HL-60/S4 (cell line): Measurements from ENCODE around the gene CRYBG3.
"Not testable (repeated sequence)": the region's sequence is repeated elsewhere in the genome, so short reads cannot be mapped to it uniquely, and the experiment has no call there.

Experiments
- in situ Hi-C: fragments of 300-500 bp; cut with MboI; formaldehyde crosslinking; loops from 2 replicates; pipeline ENCODE4 v1.14.3; 2022; ENCODE audit warnings: low sequenced_read_pairs

CRYBG3 gene

GRCh38 chr3:97895216-97895615, 73.4 kb downstream of the CRYBG3 start:
- in situ Hi-C loops: no loop called here

DNA sequence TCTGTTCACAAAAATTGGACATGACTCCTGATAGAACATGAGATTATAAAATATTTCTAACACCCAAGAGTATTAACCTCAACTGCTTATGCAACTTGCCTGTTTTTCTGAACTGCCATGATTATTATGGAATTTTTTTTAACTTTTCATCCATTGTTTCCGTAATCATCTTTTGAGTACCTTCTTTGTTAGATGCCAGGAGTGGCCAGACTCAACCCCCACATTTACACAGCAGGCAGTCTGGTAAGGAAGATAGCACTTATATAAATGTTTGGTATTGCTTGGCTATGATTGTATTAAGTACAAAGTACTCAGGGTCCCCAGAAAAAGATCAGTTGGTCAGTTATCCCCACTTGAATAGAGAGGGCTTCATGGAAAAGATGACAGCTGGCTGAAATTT, 74.3 kb downstream of the CRYBG3 start:
- in situ Hi-C loops: no loop called here

- in situ Hi-C loops: no loop called here
Observed at GRCh38 chr3:97896547-97896946, 74.7 kb downstream of the CRYBG3 start.

DNA sequence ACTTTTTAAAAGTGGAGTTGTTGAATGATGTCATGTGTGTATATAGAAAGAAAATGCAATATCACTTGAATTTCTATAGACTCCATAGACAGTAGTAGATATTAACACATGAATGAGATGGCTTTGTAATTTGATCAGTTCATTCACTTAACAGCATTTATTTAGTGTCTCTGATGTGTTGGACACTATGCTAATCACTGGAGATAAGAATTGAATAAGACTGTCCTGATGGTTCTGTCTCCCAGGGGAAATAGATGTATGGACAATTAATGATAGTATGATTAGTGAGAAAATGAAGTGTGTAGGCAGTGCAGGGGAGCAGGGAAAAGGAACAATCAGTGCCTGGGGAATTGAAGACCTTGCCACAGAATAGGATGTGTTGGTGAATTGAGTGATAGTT, 77.5 kb downstream of the CRYBG3 start:
- in situ Hi-C loops: no loop called here

DNA sequence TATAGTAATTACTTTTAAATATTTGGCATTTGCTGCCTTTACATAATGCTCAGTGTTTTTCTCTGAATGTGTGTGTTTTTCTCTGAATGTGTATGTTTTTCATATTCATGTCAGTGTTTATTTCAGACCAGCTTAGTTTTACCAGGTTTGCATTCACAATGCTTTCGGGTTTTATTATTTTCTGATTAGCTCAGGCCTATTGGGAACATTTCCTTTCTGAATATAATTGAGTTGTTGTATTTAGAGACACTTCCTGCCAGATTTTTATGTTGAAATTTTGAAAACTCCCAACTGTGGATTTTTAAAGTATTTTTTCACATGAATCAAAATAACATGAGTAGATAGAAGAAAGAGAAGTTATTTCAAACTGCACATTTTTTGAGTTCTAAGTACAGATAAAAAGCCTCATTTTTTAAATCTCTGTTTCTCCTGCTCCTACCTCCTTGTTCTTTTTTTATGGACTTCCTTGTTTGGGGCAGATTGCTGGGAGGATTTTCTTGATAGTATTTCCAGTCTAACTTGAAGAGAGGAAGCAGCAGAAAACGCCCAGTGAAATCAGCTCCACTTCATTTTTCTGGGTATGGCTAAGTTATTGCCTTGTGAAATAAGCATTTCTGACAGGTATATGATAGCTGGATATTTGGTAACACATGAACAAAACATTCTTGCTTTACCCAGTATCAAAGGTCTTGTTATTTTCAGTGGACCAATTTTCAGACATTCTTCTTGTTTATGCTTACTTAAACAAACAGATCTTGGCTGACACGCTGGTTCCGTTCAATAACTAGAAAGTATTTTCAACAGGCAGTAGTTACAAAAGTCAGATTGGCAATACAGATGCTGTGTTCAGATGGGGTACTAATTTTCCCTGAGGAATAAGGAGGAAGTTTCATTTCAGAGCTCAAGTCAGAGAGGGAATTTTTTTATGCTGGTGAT, 79.8 kb downstream of the CRYBG3 start:
- in situ Hi-C loops: no loop called here

DNA sequence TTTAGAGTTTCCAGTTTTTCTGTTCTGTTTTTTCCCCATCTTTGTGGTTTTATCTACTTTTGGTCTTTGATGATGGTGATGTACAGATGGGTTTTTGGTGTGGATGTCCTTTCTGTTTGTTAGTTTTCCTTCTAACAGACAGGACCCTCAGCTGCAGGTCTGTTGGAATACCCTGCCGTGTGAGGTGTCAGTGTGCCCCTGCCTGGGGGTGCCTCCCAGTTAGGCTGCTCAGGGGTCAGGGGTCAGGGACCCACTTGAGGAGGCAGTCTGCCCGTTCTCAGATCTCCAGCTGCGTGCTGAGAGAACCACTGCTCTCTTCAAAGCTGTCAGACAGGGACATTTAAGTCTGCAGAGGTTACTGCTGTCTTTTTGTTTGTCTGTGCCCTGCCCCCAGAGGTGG, 88.0 kb downstream of the CRYBG3 start:
- in situ Hi-C loops: not testable (repeated sequence)

DNA sequence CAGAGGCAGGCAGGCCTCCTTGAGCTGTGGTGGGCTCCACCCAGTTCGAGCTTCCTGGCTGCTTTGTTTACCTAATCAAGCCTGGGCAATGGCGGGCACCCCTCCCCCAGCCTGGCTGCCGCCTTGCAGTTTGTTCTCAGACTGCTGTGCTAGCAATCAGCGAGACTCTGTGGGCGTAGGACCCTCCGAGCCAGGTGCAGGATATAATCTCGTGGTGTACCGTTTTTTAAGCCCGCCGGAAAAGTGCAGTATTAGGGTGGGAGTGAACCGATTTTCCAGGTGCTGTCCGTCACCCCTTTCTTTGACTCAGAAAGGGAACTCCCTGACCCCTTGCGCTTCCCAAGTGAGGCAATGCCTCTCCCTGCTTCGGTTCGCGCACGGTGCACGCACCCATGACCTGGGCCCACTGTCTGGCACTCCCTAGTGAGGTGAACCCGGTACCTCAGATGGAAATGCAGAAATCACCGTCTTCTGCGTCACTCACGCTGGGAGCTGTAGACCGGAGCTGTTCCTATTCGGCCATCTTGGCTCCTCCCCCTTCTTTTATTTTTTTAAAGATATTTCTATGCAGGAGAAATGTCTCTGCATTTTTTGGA, 88.5 kb downstream of the CRYBG3 start:
- in situ Hi-C loops: not testable (repeated sequence)

DNA sequence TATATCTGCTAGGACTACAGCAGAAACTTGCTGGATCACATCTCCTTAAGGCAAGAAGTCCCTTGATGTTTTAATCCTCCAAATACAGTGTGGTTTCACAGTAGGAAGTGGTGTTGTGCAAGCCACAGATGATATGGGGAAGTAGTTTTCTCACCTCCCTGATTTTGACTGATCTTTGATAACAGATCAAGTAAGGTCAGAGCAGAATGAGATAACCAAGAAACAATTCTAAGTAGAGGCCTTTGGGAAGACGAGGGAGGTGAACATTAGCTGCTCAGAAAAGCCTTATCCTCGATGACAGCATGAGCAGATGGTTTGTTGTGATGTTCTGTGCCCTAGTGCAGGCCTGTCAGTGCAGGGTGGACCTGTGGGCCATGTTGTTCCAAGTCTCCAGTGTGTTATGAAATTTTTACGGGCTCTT, 89.1 kb downstream of the CRYBG3 start:
- in situ Hi-C loops: no loop called here

- in situ Hi-C loops: no loop called here
Observed at GRCh38 chr3:97911459-97911858, 89.6 kb downstream of the CRYBG3 start.

DNA sequence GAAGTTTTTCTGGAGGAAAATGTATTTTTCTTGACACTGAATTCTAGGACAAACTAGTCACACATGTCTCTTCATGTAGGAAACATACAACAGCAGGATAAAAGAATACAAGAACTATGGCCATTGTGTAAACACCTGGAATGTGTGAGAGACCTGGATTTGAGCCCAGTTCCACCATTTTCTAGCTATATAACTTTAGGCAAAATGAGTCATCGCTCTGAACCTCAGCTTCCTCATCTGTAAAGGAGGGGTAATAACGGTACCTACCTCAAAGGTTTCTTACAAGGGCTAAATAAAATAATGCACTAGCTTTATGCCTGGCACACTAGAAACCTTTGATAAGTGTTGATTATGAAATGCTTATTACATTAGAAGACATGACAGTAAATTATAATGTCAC, 92.6 kb downstream of the CRYBG3 start:
- in situ Hi-C loops: no loop called here

GRCh38 chr3:97916576-97916975, 94.8 kb downstream of the CRYBG3 start:
- in situ Hi-C loops: no loop called here

DNA sequence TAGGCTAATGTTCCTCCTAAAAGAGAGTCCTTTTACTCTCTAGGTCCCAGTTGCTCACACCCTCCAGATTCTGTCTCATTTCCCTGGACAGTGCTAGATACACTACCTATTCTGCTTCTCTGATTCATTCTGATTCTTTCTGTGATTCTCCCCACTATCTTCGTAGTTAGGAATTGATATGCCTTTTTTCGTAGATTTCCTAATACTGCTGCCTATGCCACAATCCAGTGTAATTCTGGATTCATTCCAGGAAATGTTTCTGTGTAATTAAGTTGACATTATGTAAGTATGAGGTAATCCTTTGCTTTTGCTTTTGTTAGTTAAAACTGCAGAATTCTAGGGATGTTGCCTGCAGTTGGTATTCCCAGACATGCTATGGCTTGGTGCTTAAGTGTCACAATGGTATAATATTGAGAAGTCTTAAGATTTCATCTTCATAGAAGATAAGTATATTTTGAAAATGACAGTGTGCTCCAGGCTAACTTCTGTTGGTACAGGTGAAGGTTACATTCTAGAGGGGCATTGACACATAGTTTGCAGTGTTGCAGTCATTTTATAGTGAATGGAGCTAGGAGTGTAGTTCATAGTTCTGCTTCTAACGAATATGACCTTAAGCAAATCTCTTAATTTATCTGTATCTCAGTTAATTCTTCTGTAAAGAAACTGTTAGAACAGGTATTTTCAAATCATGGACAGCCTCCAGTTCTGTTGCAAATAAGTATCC, 96.2 kb downstream of the CRYBG3 start:
- in situ Hi-C loops: no loop called here

DNA sequence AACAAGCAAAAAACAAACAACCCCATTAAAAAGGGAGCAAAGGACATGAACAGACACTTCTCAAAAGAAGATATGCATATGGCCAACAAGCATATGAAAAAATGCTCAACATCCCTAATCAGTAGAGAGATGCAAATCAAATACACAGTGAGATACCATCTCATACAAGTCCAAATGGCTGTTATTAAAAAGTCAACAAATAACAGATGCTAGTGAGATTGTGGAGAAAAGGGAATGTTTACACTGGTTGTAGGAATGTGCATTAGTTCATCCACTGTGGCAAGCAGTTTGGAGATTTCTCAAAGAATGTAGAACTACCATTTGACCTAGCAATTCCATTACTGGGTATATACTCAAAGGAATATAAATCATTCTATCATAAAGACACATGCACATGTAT, 105.9 kb downstream of the CRYBG3 start:
- in situ Hi-C loops: no loop called here

GRCh38 chr3:97928986-97929385, 107.2 kb downstream of the CRYBG3 start:
- in situ Hi-C loops: no loop called here

DNA sequence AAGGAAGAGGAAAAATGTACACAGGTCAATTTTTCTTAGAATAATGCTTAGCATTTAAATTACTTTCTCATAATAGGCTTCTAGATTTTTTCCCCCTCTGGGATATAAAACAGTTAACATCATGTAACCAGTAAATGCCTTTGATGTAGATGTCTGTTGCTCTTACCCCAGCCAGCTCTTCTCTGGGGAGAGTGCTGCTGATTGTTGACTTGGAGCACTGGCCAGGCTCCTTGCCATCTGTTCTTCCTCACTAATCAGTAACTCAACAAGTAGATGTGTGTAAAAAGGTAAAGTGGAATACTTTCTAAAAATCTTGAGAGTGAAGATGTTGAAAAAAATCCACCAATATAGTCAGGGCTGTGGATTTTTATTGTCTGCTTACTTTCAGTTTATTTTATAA, 108.2 kb downstream of the CRYBG3 start:
- in situ Hi-C loops: no loop called here

DNA sequence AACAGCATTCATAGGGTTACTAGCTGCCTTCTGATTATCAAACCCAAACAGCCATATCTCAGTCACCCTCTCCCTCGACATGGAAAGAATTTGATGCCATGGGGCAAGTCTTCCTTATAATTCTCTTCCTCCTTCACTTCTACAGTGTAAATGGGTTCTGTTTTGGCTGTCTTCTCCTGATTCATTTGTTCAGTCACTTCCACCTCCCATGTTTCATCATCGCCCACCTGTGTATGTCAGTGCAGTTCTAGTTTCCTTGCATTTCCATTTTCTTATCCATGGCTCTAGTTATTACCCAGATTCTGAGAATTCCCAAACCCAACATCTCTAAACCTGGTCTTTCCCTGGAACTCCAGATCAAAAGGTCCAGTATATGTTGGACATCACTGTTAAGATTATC, 109.4 kb downstream of the CRYBG3 start:
- in situ Hi-C loops: no loop called here

GRCh38 chr3:97932387-97932801, 110.6 kb downstream of the CRYBG3 start:
- in situ Hi-C loops: no loop called here

DNA sequence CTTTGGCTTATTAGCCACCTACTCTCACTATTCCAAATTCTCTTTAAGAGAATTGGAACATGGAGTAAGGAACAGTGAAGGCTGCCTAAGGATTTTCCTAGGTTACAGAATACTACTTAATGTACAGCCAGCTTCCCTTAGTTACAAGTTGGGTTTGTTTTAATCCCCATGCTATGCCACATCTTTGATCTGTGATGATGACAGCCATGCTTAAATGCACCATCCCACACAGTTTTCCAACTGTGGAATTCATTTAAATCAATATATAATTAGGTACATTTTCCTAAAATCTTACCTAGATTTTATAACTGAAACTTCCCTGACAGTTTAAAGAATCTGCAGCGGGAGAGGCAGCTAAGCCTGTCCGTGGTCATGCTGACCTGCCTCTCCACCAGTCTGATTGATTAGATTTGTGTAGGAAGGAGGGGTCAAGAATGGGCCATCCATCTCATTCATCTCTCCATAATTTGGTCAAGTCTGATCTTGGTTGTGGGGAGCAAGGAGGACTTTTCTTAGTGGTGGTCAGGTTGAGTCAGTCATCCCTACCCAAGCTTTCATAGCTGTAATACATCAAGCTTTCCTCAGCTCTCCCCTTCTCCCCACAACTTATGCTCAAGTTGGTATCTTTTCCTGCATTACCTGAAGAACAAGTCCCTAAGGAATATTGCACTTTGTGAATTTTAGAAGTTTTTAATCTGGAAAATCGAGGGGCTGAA, 113.3 kb downstream of the CRYBG3 start:
- in situ Hi-C loops: no loop called here

GRCh38 chr3:97935842-97936241, 114.0 kb downstream of the CRYBG3 start:
- in situ Hi-C loops: no loop called here

DNA sequence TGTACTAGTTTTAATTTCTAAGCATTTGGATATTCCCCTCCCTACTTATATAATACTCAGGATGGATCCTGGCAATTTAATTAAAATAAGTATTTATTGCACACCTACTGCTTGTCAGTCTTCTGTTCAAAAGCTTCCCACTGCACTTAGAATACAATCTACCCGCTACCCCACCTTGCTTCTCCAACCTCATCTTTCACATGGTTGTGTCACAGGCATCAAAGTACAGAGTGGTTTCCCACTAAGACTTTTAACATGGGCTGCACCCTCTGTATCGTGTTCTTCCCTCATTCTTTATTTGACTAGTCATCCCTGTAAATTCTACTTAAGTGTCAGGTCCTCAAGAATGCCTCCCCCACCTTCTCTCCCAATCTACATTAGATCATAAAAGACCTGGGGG, 115.4 kb downstream of the CRYBG3 start:
- in situ Hi-C loops: no loop called here

GRCh38 chr3:97938444-97938843, 116.6 kb downstream of the CRYBG3 start:
- in situ Hi-C loops: no loop called here
